ENCODE results near the gene GON7.
"Not testable (repeated sequence)": the region's sequence is repeated elsewhere in the genome, so short reads cannot be mapped to it uniquely, and the experiment has no call there.

The GON7 gene

GRCh38 chr14:93206793-93207467, at the start of gene GON7, which contains the start of gene UBR7:
Gene GON7, minus strand, starts transcription at chr14:93207065. Its CDS starts 28 bp downstream, at chr14:93207037.
Gene UBR7, plus strand, starts transcription at chr14:93207256. Its CDS starts 36 bp downstream, at chr14:93207292.
- peak; percentile 95 for DNase-seq

- no peak for DNase-seq
These were observed 42.4 kb upstream of the GON7 start for GRCh38 chr14:93249128-93249831.

GRCh38 chr14:93246534-93246933, 39.7 kb upstream of the GON7 start:
- no peak for DNase-seq

GRCh38 chr14:93245764-93246420, 39.0 kb upstream of the GON7 start:
- DNase-seq, result no peak

- DNase-seq, result no peak
These were observed 33.8 kb upstream of the GON7 start for GRCh38 chr14:93240678-93241000.

GRCh38 chr14:93239869-93240677, 33.2 kb upstream of the GON7 start:
- DNase-seq, result no peak

- peak; percentile 1 for DNase-seq
These were observed 27.9 kb upstream of the GON7 start for GRCh38 chr14:93234798-93235197.

GRCh38 chr14:93233078-93233477, 26.2 kb upstream of the GON7 start:
- not testable (repeated sequence) for DNase-seq

- no peak for DNase-seq
These were observed 25.3 kb upstream of the GON7 start for GRCh38 chr14:93232159-93232558.

- DNase-seq, result peak; percentile 60
These were observed 24.5 kb upstream of the GON7 start for GRCh38 chr14:93231129-93231979.

GRCh38 chr14:93230539-93230938, 23.7 kb upstream of the GON7 start:
- no peak for DNase-seq

GRCh38 chr14:93228550-93228949, 21.7 kb upstream of the GON7 start:
- DNase-seq, result no peak

- no peak for DNase-seq
These were observed 16.7 kb upstream of the GON7 start for GRCh38 chr14:93223565-93223964.

- no peak for DNase-seq
These were observed 13.6 kb upstream of the GON7 start for GRCh38 chr14:93220509-93220908.

GRCh38 chr14:93219103-93219726, 12.3 kb upstream of the GON7 start:
- peak; percentile 46 for DNase-seq

- DNase-seq, result no peak
These were observed 7.7 kb upstream of the GON7 start for GRCh38 chr14:93214598-93214997.

GRCh38 chr14:93212432-93212831, 5.6 kb upstream of the GON7 start:
- DNase-seq, result no peak

- DNase-seq, result peak; percentile 51
These were observed 823 bp upstream of the GON7 start for GRCh38 chr14:93207468-93208308.

GRCh38 chr14:93201155-93201704, 5.6 kb downstream of the GON7 start:
- no peak for DNase-seq

GRCh38 chr14:93200553-93200952, 6.3 kb downstream of the GON7 start:
- no peak for DNase-seq

All from NCI-H146 (cell line).